GM18870 (cell line): ENCODE measurements around the gene LRRC53.

Source experiments
- ATAC-seq: cut with Tn5 transposase; IDR thresholded peaks from one replicate; pipeline ENCODE4 v1.9.1; 2021; ENCODE audit warnings: moderate library complexity; ENCODE audit not compliant: unreplicated experiment

LRRC53 gene

DNA sequence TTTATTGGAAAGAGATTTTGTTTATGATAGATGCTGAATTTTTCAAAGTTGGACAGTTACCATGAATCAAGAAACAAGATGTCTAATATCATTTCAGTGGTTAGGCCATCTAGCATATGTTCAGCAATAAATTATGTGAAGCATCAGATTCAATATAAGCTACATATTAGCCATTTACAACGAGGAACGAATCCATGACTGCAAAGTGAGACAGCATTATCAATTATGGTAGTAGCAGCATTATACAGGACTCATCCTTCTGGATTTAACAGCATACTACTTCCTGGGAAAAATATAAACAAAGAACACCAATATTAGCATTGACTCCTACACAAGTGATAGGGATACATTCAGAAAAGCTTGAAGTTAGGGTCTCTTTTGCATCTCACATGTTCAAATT lies 59.1 kb downstream of the LRRC53 start:
- no peak for ATAC-seq

GRCh38 chr1:74452035-74452434 lies 60.4 kb downstream of the LRRC53 start:
- ATAC-seq = no peak

DNA sequence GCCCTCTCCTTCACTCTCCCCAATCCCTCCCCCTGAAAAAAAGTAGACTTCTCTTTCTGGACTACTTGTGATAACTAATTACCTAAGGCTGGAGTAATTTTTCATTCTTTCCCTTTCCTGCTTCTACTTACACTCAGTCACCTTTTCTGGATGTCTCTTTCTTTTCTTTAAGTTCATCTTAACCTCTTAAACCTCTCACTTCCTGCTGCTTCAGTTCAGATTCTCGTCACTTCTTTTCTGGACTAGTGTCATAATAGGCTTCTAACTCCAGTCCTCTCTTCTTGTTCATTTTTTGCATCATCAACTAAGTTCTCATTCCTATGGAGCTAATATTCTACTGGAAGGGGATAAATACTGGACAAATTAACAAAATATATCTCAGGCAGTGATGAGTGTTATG lies 75.4 kb downstream of the LRRC53 start:
- peak; percentile 51 for ATAC-seq

GRCh38 chr1:74436078-74436477 lies 76.3 kb downstream of the LRRC53 start:
- no peak for ATAC-seq

GRCh38 chr1:74434321-74434720 lies 78.1 kb downstream of the LRRC53 start:
- no peak for ATAC-seq

- ATAC-seq = no peak
Observed at GRCh38 chr1:74432325-74432724, 80.1 kb downstream of the LRRC53 start.

GRCh38 chr1:74431531-74431930 lies 80.9 kb downstream of the LRRC53 start:
- ATAC-seq = no peak

DNA sequence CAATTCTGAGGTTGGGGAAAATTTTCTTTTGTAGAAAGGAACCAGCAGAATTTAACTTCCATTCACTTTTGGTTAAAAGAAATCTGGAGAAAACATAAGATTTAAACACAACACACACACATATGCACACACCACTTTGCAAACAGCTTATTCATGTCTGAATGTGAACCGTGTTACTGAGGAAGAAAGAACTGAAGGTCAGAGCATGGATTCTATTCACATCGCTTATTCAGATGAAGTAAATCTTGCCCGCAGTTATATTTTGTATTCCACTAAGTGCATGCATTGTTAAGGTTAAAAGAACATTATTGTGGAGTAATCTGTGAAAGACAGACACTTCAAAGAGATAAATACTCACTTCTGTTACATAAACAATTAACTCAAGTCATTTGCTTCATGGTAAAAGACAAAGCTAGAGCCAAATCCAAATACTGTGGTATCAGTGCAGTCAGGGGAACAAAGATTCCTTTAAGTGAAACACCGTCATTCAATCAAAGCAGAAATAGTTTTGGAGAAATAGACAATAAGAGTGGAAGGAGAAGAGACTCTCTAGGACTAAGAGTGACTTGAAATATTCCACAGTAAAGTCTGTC lies 82.0 kb downstream of the LRRC53 start:
- ATAC-seq = no peak

GRCh38 chr1:74429580-74429979 lies 82.8 kb downstream of the LRRC53 start:
- ATAC-seq = no peak

DNA sequence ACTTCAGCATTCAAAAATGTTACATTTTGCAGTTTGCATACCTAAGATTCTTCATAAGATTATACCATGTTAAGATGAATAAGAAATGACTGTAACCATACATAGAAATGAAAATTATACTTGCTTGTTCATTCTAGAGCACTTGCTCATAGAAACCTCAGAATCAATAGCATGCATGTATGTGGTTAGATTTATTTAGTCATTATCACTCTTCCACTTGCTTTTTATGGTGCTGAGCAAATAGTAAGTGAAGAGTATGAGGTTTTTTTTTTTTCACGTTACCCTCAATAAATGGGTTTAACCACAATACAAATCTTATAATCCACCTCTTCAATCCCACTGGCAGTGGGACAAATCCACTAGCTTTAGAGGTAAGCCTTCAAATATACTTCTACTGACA lies 84.7 kb downstream of the LRRC53 start:
- no peak for ATAC-seq

GRCh38 chr1:74426208-74426937 lies 86.0 kb downstream of the LRRC53 start:
- ATAC-seq = no peak

DNA sequence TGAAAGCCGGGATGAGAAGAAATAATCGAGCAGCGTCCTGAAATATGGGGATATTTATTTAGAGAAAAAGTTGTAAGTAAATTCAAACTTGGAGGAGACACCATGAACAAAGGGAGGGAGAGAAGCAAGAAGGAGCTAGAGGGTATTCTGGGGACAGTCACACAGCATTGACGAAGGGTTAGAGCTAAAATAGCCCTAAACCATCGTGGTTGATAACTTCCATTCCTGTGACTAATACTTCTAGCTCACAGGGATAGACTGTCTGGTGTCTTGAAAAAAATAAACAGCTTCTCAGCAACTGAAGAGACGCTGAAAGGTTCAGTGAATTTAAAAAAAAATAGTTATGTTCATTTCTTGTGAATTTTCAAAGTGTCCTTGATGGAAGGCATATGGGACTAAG lies 86.7 kb downstream of the LRRC53 start:
- ATAC-seq = no peak

GRCh38 chr1:74423471-74423870 lies 88.9 kb downstream of the LRRC53 start:
- no peak for ATAC-seq

DNA sequence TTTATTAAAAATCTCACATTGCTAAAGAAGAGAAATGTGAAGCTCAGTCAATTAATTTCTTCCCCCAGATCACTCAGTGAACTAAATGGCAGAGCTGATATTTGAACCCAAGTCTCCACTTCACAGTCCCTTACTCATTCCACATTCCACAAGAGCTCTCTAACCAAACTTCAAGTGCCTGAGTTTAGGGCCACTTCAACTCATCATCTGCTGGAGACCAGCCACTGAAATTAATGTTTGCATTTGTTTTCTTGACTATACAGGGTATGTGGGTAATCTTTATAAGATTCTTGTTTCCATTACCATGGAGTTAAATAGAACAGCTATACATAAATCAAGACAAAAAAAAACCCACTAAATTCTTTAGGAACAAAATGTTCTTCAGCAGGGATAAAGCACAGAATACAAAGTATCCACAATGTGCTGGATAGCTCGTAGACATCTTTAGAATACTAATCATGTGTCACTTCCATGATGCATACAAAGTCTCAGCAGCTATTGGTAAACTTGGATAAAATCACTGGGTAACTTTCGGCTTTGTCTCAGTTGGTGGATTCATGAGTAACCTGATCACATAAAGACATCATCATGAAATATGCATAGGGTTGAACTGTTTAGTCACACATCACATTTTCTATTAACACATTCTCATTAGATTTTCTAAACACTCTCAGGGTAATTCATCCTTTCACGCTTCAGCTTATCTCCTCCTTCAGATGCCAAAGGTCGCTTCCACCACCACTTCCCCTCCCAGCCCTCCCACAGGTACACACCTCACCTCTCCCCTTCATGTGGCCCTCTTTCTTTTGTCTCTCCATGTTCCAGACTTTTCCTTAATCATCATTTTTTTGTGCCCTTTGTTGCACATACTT lies 89.8 kb downstream of the LRRC53 start:
- ATAC-seq = no peak

- no peak for ATAC-seq
Observed at GRCh38 chr1:74420467-74420866, 91.9 kb downstream of the LRRC53 start.
